Activated CD4-positive, alpha-beta T cell treated with anti-CD3 and anti-CD28 coated beads for 48 hours (primary cell): Measurements from ENCODE around the gene GART.

Experiments used
- DNase-seq: peaks from one replicate; pipeline ENCODE4 v3.0.0-alpha.2; 2020

The GART gene

GRCh38 chr21:33552999-33553598, 11.2 kb upstream of the GART start:
- DNase-seq = no peak

DNA sequence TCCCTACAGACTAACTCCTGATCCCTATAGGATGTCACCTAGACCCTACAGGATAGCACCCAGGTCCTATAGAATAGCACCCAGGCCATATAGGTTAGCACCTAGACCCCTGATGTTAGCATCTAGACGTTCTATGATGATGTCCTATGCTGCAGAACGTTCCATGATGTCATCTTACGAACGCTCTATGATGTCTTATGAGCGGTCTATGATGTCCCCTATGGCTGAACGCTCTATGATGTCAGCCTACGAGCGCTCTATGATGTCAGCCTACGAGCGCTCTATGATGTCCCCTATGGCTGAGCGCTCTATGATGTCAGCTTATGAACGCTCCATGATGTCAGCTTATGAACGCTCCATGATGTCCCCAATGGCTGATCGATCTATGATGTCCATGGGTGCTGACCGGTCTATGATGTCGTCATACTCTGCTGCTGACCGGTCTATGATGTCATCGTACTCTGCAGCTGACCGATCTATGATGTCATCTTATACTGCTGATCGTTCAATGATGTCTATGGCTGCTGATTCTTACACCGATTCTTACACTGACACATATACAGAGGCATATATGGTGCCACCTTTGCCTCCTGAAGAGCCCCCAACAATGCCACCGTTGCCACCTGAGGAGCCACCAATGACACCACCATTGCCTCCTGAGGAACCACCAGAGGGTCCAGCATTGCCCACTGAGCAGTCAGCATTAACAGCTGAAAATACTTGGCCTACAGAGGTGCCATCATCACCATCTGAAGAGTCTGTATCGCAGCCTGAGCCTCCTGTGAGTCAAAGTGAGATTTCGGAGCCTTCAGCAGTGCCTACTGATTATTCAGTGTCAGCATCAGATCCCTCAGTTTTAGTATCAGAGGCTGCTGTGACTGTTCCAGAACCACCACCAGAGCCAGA, 10.4 kb upstream of the GART start:
- no peak for DNase-seq

DNA sequence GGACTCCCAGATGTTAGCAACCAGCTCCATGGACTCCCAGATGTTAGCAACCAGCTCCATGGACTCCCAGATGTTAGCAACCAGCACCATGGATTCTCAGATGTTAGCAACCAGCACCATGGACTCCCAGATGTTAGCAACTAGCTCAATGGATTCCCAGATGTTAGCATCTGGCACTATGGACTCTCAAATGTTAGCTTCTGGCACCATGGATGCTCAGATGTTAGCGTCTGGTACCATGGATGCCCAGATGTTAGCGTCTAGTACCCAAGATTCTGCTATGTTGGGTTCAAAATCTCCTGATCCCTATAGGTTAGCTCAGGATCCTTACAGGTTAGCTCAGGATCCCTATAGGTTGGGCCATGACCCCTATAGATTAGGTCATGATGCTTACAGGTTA, 9.7 kb upstream of the GART start:
- DNase-seq = no peak

DNA sequence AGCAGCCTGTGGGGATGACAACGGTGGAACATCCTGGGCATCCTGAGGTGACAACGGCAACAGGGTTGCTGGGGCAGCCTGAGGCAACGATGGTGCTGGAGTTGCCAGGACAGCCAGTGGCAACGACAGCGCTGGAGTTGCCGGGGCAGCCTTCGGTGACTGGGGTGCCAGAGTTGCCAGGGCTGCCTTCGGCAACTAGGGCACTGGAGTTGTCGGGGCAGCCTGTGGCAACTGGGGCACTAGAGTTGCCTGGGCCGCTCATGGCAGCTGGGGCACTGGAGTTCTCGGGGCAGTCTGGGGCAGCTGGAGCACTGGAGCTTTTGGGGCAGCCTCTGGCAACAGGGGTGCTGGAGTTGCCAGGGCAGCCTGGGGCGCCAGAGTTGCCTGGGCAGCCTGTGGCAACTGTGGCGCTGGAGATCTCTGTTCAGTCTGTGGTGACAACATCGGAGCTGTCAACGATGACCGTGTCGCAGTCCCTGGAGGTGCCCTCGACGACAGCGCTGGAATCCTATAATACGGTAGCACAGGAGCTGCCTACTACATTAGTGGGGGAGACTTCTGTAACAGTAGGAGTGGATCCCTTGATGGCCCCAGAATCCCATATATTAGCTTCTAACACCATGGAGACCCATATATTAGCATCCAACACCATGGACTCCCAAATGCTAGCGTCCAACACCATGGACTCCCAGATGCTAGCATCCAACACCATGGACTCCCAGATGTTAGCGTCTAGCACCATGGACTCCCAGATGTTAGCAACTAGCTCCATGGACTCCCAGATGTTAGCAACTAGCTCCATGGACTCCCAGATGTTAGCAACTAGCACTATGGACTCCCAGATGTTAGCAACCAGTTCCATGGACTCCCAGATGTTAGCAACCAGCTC, 9.1 kb upstream of the GART start:
- DNase-seq = no peak

- no peak for DNase-seq
These were observed 8.2 kb upstream of the GART start for GRCh38 chr21:33549848-33550771.

GRCh38 chr21:33546086-33546485, 4.2 kb upstream of the GART start:
- DNase-seq = no peak

DNA sequence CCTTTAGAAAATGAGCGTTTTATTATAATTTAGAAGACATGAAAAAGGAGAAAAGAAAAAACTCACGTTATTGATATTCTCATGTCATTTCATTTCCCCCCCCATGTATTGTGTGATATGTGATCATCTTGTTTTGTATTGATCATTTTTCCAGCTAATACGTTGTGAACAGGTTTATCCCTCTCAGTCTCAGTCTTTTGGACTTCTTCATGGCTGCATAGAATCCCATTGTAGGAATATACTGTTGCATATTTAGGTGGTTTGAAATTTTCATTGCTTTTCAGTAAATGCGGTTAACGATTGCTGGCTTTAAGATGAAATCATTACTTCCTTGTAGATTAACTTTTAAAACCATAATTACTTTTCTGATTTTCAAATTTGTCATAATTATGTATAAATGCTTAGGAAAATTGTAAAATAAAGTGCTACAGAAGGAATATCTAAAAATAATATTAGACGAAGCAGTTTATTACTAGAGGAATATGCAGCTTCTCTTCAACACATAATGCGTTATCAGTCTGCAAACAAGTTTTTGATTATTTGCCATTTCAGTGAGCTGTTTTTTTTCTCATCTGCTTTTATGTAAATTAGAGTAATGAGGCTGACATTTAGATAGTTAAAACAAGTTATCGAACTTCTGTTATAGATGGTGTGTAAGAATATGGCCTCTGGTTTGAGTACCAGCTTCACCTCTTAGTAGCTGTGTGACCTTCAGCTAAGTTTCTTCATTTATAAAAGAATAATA, 2.7 kb upstream of the GART start:
- no peak for DNase-seq

GRCh38 chr21:33543505-33544129, 1.7 kb upstream of the GART start:
- DNase-seq = peak; percentile 87

DNA sequence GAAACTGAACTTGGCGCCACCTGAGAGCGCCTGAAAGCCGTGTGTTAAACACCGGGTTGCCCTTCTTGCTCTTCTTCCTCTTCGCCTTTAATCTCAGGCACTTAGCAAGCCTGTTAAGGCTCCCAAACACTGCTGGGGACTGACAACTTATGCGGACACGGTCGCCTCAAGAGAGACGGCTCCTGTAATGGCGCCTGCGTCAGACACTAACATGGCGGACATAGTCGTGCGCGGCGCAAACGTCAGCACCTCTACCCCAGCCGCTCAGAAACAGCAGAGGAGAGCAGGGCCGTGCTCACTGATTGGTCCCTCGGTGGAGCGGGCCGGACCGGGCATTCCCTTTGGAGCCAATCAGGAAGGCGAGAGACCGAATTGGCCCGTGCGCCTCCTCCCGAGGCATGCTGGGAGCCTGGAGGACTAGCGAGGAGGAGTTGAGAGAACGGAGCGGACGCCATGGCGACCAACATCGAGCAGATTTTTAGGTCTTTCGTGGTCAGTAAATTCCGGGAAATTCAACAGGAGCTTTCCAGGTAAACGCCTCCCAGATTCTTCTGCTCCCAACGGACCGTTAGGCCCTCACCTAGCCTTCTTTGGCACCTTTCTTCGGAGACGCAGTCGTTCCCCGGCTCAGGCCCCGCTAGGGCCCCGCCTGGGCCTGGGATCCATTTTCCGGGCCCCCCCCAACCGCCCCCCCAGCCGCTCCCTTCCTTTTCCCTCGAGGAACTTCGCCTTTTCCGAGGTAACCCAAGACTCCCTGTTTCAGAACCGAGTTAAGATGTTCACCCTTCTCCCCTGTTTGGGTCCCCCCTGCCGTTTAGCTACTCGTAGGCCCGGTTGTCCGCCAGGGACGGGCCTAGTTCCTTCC, 955 bp upstream of the GART start, which contains the start of gene SON:
Gene SON (plus strand): TSS at position 399 of the 865 bp plus-strand sequence. CDS start 55 bp downstream, at position 454.
- DNase-seq = peak; percentile 99

DNA sequence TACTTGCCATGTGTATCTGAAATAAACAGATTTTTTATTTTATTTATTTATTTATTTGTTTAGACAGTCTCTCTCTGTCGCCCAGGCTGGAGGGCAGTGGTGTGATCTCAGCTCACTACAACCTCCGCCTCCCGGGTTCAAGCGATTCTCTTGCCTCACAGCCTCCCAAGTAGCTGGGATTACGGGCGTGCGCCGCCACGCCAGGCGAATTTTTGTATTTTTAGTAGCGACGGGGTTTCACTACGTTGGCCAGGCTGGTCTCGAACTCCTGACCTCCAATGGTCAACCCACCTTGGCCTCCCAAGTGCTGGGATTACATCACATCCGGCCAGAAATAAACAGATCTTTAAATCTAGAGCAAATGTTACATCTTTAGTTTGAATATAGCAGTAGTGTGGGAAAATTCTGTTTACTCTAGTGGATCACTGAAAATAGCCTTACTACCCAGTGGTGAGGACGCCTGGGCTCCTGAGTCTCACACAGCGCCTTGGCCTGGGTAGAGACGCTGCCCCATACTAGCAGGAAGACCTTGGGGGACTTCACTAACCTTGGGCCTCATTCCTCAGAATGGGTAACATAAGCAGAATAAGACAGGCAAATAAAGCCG, 709 bp downstream of the GART start:
- DNase-seq = peak; percentile 37

DNA sequence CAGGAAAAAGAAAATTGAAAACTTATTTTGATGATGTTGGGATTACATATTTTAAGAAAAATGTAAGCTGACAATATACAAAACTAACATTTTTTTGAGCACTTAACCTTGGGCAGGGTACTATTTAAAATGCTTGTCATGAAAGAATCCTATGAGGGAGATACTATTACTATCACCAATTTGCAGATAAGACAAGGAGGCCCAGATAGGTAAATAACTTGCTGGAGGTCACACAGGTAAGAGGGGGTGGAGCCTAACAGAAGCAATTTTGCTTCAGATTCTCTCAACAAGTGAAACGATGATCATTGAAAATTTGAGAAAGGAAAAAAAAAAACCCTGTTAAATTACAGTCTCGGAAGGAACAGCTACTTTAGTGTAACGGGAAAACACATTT, 1.2 kb downstream of the GART start:
- no peak for DNase-seq

- DNase-seq = no peak
These were observed 2.3 kb downstream of the GART start for GRCh38 chr21:33539616-33540015.

- no peak for DNase-seq
These were observed 4.7 kb downstream of the GART start for GRCh38 chr21:33537212-33537611.

- no peak for DNase-seq
These were observed 10.9 kb downstream of the GART start for GRCh38 chr21:33531007-33531406.

DNA sequence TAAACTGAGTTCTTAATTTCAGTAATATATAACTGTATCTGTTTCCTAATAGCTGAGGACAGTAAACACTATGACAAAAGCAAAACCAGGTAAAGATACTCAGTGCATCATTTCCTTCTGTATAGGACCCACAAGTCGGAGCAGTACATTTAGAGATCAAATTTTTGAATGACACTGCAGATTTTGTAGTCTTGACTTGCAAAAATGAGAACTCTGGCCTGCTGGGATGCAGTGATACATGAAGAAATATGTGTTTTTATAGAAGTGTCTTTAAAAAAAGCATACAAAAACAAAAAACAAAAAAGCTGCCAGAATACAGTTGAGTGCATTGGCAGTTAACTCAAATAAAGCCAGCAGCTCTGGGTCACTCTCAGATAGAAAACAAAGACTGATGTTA, 19.0 kb downstream of the GART start:
- no peak for DNase-seq

DNA sequence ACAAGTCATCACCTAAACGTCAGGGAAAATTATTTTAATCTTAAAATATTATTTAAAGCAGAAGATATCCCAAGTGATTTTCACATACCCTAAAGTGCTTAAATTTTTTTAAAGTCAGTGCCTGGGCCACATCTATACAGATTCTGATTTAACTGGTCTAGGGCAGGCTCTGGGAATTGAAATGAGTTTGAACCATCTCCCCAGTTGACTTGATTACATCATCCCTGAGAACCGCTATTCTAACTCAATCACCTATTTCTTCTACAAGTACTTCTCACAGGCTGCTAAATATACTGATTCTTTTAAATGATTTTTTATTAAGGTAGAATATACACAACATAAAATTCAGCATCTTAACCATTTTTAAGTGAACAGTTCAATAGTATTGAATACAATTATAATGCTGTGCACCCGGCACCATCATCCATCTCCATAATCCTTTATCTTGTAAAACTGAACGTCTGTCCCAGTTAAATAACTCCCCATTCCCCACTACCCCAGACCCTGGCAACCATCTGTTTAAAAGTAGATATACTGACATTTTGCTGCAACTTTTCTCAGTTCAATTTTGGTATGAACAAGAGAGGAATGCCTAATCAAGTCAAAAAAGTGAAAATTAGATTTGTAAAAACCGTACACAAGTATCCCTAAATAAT, 19.5 kb downstream of the GART start:
- no peak for DNase-seq

DNA sequence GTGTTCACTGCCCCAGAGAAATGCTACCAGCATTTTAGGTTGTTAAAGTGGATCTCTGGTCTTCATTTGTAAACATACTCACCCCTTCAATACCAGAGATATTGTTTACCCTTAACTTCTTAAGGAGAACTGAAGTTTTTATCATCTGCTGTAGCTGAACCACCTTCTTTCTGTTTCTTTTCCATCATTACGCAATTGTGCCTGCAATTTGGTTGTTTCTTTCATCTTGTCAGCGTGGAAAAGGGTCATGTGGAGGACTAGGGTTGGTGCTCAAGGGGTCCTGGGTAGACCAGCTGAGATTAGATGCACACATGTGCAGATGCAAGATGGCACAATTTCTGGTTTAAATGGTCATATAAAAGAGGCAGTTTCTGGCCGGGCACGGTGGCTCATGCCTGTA, 23.0 kb downstream of the GART start:
- no peak for DNase-seq

GRCh38 chr21:33514229-33514628, 27.7 kb downstream of the GART start:
- DNase-seq = no peak

DNA sequence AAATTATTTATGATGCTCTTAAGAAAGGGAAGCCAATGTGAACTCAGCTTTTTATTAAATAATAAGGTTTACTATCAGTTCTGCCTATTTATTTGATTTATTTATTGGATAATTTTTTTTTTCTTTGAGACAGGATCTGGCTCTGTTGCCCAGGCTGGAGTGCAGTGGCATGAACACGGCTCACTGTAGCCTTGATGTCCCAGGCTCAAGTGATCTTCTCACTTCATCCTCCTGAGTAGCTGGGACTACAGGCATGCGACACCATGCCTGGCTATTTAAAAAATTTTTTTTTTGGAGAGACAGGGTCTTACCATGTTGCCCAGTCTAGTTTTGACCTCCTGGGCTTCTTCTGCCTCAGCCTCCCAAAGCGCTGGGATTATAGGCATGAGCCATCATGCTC, 29.4 kb downstream of the GART start:
- DNase-seq = no peak
